ENCODE measurements around the gene ETFA.

The ETFA gene

DNA sequence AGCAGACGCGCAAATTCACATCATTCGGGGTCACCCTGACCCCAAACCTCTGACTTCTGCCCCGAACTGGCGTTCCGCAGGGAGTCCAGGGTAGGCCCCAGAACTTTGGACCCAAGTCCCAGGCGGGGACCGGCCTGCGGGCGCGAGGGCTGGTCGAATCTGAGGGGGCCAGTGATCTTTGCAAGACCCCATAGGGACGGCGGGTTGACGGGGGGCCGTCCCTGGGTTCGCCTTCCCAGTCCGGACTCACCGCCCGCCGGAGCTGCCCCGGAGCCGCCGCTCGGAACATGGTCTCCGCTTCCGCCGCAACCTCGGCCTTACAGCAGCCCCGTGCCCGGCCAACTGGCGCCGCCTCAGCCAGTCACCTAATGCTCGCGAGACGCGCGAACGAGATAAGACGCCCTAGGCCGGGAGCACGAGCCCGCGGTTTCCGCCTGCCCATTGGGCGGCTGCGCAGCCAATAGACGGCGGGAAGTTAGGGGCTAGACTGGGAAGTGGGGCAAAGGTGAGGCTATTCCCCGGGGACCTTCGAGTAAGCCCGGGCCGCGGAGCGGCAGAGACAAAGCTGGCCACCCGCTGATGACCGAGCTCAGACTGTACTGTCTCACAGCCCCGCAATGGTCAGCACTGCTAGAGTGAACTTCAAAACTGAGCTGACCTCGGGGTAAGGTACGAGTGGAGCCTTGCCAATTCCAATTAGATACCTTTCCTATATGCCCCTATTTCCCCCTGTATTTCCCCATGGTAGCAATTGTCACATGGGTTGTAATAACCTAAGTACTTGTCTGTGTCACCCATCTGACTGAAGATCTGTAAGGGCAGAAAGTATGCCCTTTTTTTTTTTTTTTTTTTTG is at the start of gene ETFA:
Gene ETFA, minus strand, starts transcription at position 370 of the 854 bp plus-strand sequence. Its CDS starts 81 bp downstream, at position 289.
- peak; percentile 98 for DNase-seq

- no peak for DNase-seq
Observed at GRCh38 chr15:76360416-76360815, 49.1 kb upstream of the ETFA start.

DNA sequence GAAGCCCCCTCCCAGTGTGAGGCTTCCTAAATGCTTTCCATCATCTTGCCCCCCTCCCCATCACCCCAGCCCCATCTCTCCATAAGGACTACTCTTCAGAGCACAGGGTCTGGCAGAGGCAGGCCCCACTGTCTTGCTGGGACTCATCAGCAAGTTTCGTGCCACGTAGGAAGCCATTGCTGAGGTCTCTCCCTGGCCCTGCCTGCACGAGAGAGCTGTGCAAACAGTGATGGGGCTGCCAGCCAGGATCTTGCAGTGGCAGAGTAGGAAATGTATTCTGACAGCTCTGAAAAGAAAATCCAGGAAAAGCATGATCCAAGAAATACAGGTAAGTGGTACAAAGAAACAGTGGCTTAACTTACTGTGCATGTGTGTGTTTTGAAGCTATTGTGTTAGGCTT is 47.9 kb upstream of the ETFA start:
- DNase-seq = no peak

DNA sequence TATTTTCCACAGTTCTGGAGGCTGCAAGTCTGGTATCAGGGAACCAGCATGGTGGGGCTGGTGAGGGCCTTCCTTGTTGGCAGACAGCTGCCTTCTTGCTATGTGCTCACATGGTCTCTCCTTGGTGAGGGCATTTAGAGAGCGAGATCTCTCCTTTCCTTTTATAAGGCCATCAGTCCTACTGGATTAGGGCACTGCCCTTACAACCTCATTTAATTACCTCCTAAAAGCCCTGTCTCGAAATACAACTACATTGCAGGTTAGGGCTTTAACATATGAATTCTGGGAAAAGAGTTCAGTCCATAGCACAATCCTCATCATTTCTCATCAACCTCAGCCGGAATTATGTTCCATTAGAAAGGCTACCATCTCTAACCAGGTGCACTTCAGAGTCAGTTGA is 47.2 kb upstream of the ETFA start:
- DNase-seq = no peak

GRCh38 chr15:76354823-76355440 is 43.7 kb upstream of the ETFA start:
- DNase-seq = no peak

DNA sequence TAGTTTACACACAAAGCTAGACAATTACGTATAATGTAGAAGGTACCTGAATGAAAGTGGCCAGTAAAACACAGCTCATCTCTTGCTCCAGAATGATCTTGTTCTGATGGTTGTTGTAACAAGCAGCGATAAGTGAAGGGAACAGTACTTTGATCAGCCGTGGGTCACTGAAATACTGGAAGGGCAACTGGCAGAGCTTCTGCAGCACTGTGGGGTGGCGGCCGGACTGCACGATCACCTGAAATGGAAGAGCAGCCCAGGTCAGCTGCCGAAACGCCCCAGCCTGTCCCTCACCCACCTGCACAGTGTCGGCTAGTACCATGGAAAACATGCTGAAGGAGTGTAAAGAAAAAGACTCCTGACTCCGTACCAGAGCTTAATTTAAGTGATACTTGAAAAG is 42.6 kb upstream of the ETFA start:
- DNase-seq = no peak

- DNase-seq = no peak
Observed at GRCh38 chr15:76353023-76353577, 41.8 kb upstream of the ETFA start.

DNA sequence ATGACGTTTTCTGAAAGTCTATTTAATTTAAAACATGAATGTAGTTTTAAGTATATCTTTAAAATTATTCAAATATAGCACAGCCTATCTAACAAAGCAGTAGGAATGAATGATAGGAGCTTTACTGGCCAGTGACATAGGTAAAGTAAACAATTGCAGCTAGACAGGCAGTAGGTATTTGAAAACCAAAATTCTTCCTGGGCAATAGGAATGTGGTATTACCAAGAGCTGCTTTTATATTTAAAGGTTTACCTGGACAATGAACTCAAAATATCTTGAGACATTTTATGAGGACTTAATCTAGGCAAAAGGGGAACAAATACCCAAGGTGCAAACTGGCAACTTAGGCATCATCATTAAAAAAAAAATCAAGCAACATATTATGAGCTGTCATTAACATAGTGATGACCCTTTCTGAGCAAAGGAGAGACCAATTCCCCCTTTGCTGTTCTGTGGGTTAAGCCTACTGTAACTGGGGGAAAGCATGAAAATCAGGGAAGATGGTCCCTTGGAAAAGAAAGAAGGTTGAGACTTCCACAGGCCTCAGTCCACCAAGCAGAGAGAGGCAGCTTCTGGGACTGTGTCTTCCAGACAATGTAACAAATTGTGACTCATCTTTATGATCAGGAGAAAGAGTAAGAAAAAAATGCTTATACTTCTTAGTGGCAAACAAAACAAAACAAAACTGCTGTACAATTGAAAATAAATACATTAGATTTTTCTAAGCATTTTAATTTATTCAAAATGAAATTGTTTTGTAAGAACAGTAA is 38.2 kb upstream of the ETFA start:
- no peak for DNase-seq

DNA sequence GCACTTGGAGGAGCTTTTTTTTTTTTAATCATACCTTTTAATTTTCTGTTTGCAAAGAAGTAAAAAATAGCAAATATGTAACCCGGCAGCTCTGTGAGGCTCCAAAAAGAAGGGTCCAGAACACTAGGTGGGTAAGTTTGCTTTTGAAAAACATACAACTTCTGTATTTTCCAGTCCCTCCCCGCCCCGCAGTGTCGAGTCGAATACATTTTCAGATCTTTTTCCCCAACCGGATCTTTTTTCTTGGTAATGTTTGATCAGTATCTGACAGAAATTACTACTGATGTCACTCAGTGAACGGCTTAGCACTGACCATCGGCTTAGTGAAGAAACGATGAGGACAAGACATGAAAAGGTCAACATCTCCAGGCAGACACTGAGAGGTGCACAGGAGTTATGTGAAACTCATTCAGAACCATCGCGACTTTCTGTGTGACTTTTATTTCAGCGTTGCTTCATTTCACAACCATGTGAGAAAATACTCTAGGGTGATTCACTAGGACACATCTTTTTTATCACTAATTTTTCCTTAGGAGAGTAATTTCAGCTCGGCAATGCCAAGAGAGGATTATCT is 36.3 kb upstream of the ETFA start:
- no peak for DNase-seq

GRCh38 chr15:76346669-76347481 is 35.6 kb upstream of the ETFA start:
- no peak for DNase-seq

GRCh38 chr15:76345880-76346668 is 34.8 kb upstream of the ETFA start:
- DNase-seq = no peak

DNA sequence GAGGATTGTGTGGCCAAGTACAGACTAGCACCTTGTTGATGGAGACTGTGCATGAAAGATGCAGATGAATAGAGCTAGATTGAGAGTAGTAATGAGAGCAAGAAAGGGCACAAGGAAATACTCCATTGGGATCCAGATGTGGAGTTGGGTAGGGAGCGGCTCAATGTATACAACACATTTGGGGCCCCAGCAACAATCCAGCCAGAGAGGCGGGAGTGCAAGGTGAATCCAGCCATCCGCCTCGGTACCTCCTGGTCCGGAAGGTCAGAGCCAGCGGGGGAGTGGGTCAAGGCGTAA is 34.3 kb upstream of the ETFA start:
- no peak for DNase-seq

GRCh38 chr15:76344893-76345582 is 33.8 kb upstream of the ETFA start:
- no peak for DNase-seq

DNA sequence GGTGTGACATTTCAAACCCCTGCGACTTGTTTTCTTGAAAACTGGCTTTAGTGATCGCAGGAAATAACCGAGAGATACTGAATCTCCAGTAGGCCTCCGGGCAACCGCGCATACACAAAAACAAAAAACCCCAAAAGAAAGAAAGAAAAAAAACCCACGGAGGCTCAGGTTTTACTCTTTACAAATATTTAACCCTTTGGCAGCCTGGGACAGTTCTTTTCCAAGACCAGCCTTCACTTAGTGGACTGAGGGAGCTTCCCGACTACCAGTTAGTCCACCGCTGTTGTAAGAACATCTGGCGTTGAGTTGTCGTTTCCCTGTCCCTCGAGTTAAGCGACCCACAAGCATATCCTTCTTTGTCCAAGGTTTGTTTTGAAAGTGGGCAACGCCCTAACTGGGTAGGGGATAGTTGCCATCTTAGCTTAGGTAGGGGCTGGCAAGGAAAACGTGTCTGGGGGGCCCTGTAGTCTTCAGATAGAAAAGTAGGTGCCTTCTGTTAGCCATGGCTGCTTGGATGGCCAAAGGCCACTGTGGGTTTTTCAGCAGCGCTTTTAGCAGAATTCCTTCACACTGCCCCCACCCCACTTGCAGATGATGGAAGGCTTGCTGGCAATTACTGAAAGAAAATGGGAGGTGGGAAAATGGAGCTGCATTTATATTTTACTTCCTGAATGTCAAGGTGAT is 32.2 kb upstream of the ETFA start:
- no peak for DNase-seq

DNA sequence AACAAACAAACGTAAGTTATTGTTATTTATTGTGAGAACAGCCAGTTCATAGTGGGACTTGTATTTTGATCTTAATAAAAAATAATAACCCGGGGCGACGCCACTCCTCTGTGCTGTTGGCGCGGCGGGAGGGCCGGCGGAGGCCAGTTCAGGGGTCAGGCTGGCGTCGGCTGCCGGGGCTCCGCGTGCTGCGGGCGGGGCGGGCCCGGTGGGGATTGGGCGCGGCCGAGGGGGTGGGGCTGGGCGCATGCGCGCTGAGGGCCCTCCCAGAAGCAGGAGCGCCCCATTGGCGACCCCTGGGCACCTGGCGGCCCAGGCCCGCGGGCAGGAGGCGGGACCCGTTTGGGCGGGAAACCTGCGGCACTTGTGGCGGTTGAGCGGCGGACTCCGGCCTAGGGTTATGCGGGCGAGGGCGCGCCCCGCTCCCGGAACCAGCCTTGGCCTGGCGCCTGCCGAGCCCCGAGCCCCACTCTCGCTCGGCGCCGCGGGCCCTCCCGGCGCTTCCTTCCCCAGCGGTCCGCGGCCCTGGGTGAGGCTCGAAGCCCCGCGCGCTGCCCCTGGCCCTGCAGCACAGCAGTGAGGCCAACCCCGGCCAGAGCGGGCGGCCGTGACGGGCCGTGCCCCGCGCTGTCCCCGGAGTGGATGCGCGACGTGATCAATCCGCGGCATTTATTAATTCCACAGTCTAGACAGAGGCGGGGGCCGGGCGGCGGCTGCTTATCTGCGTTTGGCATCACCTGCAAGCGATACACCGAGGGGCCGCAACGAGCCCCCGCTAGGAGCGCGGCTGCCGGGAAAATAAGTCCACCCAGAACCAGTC is 31.3 kb upstream of the ETFA start:
- no peak for DNase-seq

DNA sequence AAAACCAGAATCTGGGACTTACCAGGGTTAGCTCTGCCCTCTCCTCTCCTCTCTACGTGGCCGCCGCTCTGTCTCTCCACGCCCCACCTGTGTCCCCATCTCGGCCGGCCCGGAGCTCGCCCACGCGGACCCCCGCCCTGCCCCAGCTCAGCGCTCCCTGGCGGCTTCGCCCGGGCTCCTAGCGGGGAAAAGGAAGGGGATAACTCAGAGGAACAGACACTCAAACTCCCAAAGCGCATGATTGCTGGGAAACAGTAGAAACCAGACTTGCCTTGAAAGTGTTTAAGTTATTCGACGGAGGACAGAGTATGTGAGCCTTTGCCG is 30.8 kb upstream of the ETFA start:
- DNase-seq = no peak

DNA sequence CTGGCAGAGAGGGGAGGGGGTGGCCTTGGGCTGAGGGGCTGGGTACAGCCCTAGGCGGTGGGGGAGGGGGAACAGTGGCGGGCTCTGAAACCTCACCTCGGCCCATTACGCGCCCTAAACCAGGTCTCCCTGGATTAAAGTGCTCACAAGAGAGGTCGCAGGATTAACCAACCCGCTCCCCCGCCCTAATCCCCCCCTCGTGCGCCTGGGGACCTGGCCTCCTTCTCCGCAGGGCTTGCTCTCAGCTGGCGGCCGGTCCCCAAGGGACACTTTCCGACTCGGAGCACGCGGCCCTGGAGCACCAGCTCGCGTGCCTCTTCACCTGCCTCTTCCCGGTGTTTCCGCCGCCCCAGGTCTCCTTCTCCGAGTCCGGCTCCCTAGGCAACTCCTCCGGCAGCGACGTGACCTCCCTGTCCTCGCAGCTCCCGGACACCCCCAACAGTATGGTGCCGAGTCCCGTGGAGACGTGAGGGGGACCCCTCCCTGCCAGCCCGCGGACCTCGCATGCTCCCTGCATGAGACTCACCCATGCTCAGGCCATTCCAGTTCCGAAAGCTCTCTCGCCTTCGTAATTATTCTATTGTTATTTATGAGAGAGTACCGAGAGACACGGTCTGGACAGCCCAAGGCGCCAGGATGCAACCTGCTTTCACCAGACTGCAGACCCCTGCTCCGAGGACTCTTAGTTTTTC is 30.2 kb upstream of the ETFA start:
- no peak for DNase-seq

- peak; percentile 67 for DNase-seq
Observed at GRCh38 chr15:76340803-76341365, 29.6 kb upstream of the ETFA start.

All from activated CD4-positive, alpha-beta T cell treated with anti-CD3 and anti-CD28 coated beads, Interleukin-10, Interleukin-2, amounts not matched to agents 100 ng/mL and 50 ng/mL, durations not matched to agents 16 hours and 8 hours (primary cell).